Fibroblast of lung (primary cell): ENCODE measurements around the gene FABP6.

Source experiments
- CTCF ChIP-seq, 2 donors: IDR thresholded peaks in 1 of 2; conservative IDR thresholded peaks in 1 of 2; 1 replicate in 1 of 2; 2 replicates in 1 of 2; pipeline ENCODE4 v1.5.1; 2011 to 2012; ENCODE audit warnings: low read length in 2 of 2, control low read depth in 1 of 2, inconsistent platforms in 1 of 2, low read depth in 1 of 2, mild to moderate bottlenecking in 1 of 2
- EZH2 ChIP-seq: IDR thresholded peaks from 2 replicates; pipeline ENCODE4 v1.5.1; 2012; ENCODE audit warnings: low read length, control low read depth, mild to moderate bottlenecking; ENCODE audit errors: missing control alignments

- TF ChIP-seq CTCF (conservative IDR thresholded peaks at IDR 0.05 in 1 of 2, IDR thresholded peaks at IDR 0.05 in 1 of 2; ENCODE audit: low read depth in 1 of 2, low read length in 2 of 2) (no peak), EZH2 (no peak)
Observed at GRCh38 chr5:160221082-160221481, 8.2 kb upstream of the FABP6 start.
